GM21576 (cell line): ENCODE measurements around the gene MICAL3.

Experiments used
- ATAC-seq: cut with Tn5 transposase; IDR thresholded peaks from one replicate; pipeline ENCODE4 v1.9.1; 2021; ENCODE audit warnings: mild to moderate bottlenecking, moderate library complexity; ENCODE audit not compliant: unreplicated experiment

The MICAL3 gene

GRCh38 chr22:17741866-17742526 is 282.4 kb downstream of the MICAL3 start:
- no peak for ATAC-seq

- no peak for ATAC-seq
Measured at GRCh38 chr22:17739196-17739975, 285.0 kb downstream of the MICAL3 start.

- no peak for ATAC-seq
Measured at GRCh38 chr22:17738386-17739128, 285.8 kb downstream of the MICAL3 start.
